NCI-H1694 treated with DMSO at 0.1 percent for 48 hours (cell line): Measurements from ENCODE around the gene PTPRF.

Source experiments
- DNase-seq: peaks from one replicate; lab custom pipeline; 2025; lab: John Stamatoyannopoulos, UW

Gene PTPRF

GRCh38 chr1:43552813-43553212 lies 22.1 kb downstream of the PTPRF start:
- no peak for DNase-seq

- DNase-seq, result peak; percentile 34
These were observed 23.8 kb downstream of the PTPRF start for GRCh38 chr1:43554444-43554992.

- no peak for DNase-seq
These were observed 26.1 kb downstream of the PTPRF start for GRCh38 chr1:43556782-43557181.

- DNase-seq, result no peak
These were observed 27.1 kb downstream of the PTPRF start for GRCh38 chr1:43557744-43558245.

- DNase-seq, result no peak
These were observed 27.7 kb downstream of the PTPRF start for GRCh38 chr1:43558346-43558841.

- DNase-seq, result no peak
These were observed 29.0 kb downstream of the PTPRF start for GRCh38 chr1:43559714-43560113.

- no peak for DNase-seq
These were observed 29.6 kb downstream of the PTPRF start for GRCh38 chr1:43560286-43560685.

- DNase-seq, result no peak
These were observed 33.3 kb downstream of the PTPRF start for GRCh38 chr1:43563876-43564539.

- DNase-seq, result peak; percentile 22
These were observed 34.1 kb downstream of the PTPRF start for GRCh38 chr1:43564551-43565348.

- no peak for DNase-seq
These were observed 35.1 kb downstream of the PTPRF start for GRCh38 chr1:43565600-43566360.

- no peak for DNase-seq
These were observed 35.8 kb downstream of the PTPRF start for GRCh38 chr1:43566382-43567044.

GRCh38 chr1:43569175-43569574 lies 38.5 kb downstream of the PTPRF start:
- no peak for DNase-seq

GRCh38 chr1:43570277-43570676 lies 39.6 kb downstream of the PTPRF start:
- DNase-seq, result no peak

- no peak for DNase-seq
These were observed 40.0 kb downstream of the PTPRF start for GRCh38 chr1:43570715-43571114.

- DNase-seq, result no peak
These were observed 41.4 kb downstream of the PTPRF start for GRCh38 chr1:43572084-43572483.

GRCh38 chr1:43572538-43572937 lies 41.9 kb downstream of the PTPRF start:
- no peak for DNase-seq

GRCh38 chr1:43573066-43573800 lies 42.5 kb downstream of the PTPRF start:
- peak; percentile 11 for DNase-seq

GRCh38 chr1:43576521-43576920 lies 45.8 kb downstream of the PTPRF start:
- DNase-seq, result no peak

- DNase-seq, result no peak
These were observed 47.2 kb downstream of the PTPRF start for GRCh38 chr1:43577655-43578542.

- no peak for DNase-seq
These were observed 49.4 kb downstream of the PTPRF start for GRCh38 chr1:43580039-43580438.
